GM21447 (cell line): ENCODE measurements around the gene PRPF40B.

ENCODE experiments used
- ATAC-seq: cut with Tn5 transposase; IDR thresholded peaks from one replicate; pipeline ENCODE4 v1.9.1; 2021; ENCODE audit not compliant: unreplicated experiment

PRPF40B gene

GRCh38 chr12:49655595-49656236 is 32.4 kb downstream of the PRPF40B start:
- no peak for ATAC-seq

DNA sequence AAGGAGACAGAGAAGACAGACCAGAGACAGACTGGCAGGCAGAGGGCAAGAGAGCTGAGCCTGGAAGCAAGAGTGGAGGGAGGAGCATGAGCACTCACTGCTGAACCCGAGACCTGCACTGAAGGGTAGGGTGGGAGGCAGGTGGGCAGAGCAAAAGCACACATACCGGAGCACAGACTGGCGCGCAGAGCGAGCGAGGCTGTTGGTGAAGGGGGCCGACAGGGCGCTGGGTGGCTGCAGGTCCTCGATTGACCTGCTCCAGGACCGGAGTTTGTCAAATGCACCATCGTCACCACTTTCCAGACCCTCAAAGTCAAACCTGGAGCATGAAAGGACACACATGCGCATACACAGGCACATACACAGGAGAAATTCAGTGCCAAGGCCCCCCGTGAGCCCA is 34.9 kb downstream of the PRPF40B start:
- no peak for ATAC-seq

DNA sequence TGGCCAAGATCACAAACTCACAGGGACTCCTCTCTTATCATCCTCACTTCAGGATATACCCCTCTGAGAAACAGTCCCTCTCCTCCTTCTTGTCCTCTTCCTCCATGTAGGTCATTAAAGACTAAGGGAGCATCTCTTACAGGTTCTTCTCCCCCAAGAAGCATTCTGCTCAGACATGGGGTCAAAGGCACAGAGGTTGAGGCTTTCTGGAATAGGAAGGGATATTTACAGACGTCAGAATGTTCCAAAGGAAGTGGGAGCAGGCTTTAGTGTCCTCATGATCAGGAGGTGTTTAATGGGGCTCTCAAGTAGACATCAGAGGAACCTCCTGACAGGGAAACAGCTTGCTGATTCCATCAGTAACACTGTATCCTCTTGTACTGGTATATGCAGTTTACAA is 36.4 kb downstream of the PRPF40B start:
- no peak for ATAC-seq

- ATAC-seq, result no peak
These were observed 37.8 kb downstream of the PRPF40B start for GRCh38 chr12:49661191-49661590.

GRCh38 chr12:49661746-49662145 is 38.4 kb downstream of the PRPF40B start:
- ATAC-seq, result no peak

DNA sequence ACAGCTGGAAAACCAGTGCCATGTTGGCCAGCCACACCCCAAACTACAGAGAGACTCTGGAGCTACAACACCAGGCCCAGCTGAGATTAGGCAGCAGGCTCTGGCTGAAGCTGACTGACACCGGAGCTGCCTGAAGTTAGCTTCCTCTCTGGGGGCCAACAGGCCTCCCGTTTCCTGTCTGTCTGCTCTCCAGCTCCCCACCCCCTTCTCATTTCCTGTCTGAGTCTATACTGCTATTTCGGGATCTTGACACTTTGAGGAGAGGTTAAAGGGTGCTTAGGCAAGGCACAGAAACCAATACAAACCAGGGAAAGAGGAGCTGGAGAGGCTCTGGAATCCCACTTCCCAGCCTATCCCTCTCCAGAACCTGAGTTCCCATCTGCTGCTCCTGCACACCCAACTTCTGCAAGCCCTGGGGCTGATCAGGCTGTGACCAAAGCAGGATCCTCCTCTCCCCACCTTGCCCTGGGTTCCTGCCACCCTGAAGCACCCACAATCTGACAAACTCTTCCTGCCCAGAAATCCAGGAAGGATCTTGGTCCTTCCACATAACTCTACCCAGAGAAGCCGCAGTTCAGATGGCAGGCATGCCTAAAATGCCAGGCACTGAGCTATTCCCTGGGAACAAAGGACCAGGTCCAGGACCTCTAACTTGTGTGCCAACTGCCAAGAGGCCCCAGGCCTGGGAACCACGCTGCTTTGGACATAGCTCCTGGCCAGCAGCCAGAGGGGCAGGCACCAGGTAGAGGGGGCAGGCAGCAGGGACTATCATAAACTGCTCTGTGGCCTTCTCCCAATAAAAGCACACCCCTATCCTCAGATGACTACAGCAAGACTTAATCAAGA is 39.9 kb downstream of the PRPF40B start:
- ATAC-seq, result peak; percentile 80

- no peak for ATAC-seq
These were observed 40.8 kb downstream of the PRPF40B start for GRCh38 chr12:49664167-49664566.

- peak; percentile 60 for ATAC-seq
These were observed 41.4 kb downstream of the PRPF40B start for GRCh38 chr12:49664591-49665239.

- ATAC-seq, result no peak
These were observed 42.0 kb downstream of the PRPF40B start for GRCh38 chr12:49665384-49665783.

GRCh38 chr12:49666176-49666575 is 42.8 kb downstream of the PRPF40B start:
- ATAC-seq, result no peak

GRCh38 chr12:49667325-49668090 is 44.1 kb downstream of the PRPF40B start:
- ATAC-seq, result no peak

- no peak for ATAC-seq
These were observed 46.4 kb downstream of the PRPF40B start for GRCh38 chr12:49669796-49670195.

DNA sequence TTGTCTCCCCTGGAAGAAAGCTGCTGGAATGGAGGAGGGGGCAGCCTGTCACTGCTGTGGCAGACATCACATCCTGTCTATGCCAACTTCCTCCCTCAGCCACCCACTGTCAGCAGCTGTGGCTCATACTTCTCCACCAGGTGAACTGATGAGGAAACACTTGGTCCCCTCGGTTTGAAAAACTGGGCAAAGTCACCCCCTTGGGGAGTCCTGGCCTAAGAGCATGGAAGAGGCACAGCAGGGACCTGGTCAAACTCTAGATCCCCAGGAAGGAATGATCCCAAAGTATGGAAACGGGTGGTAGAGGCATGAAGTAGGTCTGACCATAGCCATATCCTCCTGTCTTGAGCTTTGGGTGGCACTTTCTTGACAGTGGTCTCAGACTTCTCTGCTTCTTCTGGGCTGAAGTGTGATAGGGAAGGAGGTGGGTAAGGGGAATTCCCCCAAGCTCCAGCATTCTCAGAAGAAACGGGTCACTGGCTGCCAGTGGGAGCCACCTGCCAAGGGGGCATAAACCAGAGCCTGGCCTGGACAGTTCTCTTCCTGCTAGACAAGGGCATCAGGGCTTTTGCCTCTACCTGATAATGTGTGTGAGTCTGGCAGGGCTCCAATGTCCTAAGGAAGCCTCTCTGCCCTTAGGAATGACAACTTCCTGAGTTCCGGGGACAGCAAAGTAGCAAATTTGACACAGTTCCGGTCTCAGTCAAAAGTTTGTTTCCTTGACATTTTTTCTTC is 47.8 kb downstream of the PRPF40B start:
- no peak for ATAC-seq

- ATAC-seq, result no peak
These were observed 49.2 kb downstream of the PRPF40B start for GRCh38 chr12:49672301-49673217.

GRCh38 chr12:49673446-49674317 is 50.3 kb downstream of the PRPF40B start:
- no peak for ATAC-seq

- ATAC-seq, result no peak
These were observed 51.1 kb downstream of the PRPF40B start for GRCh38 chr12:49674318-49674981.

DNA sequence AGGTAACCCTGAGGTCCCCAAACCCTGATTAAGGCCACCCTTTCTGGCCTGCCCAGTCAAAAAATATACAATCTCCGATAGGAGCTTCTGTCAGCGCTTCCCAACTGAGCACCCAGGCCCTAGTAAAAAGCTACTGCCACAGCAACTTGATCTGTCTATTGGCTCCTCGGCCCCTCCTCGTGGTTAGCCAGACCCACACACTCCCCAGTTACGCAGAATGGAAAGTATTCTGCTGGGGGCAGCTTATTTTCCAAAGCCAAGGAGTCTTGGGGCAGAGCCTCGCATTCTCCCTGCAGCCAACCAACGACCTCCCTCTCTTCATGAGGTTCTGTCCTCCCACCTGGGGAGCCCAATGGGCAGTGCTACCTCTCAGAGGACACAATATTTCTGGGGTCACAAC is 51.8 kb downstream of the PRPF40B start:
- ATAC-seq, result no peak

DNA sequence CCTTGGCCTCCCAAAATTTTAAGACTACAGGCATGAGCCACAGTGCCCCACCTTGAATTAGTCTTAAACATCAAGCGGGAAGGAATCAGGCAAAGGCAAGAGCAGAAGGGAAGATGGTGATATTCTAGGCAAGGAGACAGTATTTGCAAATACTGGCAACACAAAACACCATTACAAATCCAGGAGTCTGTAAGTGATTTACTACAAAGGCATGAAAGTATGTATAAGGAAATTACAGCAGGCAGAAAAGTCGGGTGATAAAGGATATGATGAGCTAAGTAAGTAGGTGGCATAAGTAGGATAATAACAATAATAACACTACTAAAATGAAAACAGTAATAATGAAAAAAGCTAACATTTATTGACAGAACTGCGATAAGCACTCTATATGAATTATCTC is 55.4 kb downstream of the PRPF40B start:
- no peak for ATAC-seq
